HepG2 (cell line): ENCODE results near the gene TACC2. TPM values are rescaled to one million over a fixed set of nuclear protein-coding genes. Genes with fewer than 3 reads are reported as not detected.

Experiments
- ARNTL ChIP-seq: sonication (generic); formaldehyde crosslinking; IDR thresholded peaks from 2 replicates; pipeline ENCODE4 v1.4.0; 2020; ENCODE audit warnings: mild to moderate bottlenecking, missing genetic modification reagents
- ESRRA ChIP-seq: sonication (generic); formaldehyde crosslinking; IDR thresholded peaks from 2 replicates; pipeline ENCODE4 v1.5.1; 2020; ENCODE audit warnings: mild to moderate bottlenecking, low read depth, missing genetic modification reagents
- GATA4 ChIP-seq: sonication (generic); IDR thresholded peaks from 2 replicates; pipeline ENCODE4 v1.6.1; 2016; ENCODE audit warnings: antibody characterized with exemption, low read depth, borderline replicate concordance
- HIVEP1 ChIP-seq: sonication (generic); formaldehyde crosslinking; IDR thresholded peaks from 2 replicates; pipeline ENCODE4 v1.4.0; 2020; ENCODE audit warnings: mild to moderate bottlenecking, missing genetic modification reagents
- HNF4A ChIP-seq: sonication (generic); formaldehyde crosslinking; IDR thresholded peaks from 2 replicates; pipeline ENCODE4 v1.4.0; 2020; ENCODE audit warnings: missing genetic modification reagents
- HNRNPUL1 ChIP-seq: fragments of 200-400 bp; formaldehyde crosslinking; IDR thresholded peaks from 2 replicates; pipeline ENCODE4 v1.6.1; 2017; ENCODE audit warnings: low read depth, mild to moderate bottlenecking, low read length, moderate library complexity
- KDM3A ChIP-seq: IDR thresholded peaks from 2 replicates; pipeline ENCODE4 v1.6.1; 2018; ENCODE audit warnings: low read depth, missing compliant biosample characterization
- LCORL ChIP-seq, 2 experiments: fragments of 450-650 bp in 1 of 2; sonication (generic) in 1 of 2; formaldehyde crosslinking in 1 of 2; IDR thresholded peaks; 2 replicates each; pipeline versions ENCODE4 v1.5.0 to v1.6.1; 2017 to 2020; ENCODE audit warnings: antibody characterized with exemption in 1 of 2, missing genetic modification reagents in 1 of 2
- NFYB ChIP-seq: sonication (generic); formaldehyde crosslinking; IDR thresholded peaks from 2 replicates; pipeline ENCODE4 v1.4.0; 2020; ENCODE audit warnings: missing genetic modification reagents
- SNAI1 ChIP-seq: sonication (generic); formaldehyde crosslinking; IDR thresholded peaks from 2 replicates; pipeline ENCODE4 v1.5.0; 2020; ENCODE audit warnings: mild to moderate bottlenecking, missing genetic modification reagents, borderline replicate concordance
- TEAD2 ChIP-seq: sonication (generic); formaldehyde crosslinking; IDR thresholded peaks from 2 replicates; pipeline ENCODE4 v1.9.0; 2021; ENCODE audit warnings: missing genetic modification reagents
- ZNF124 ChIP-seq: sonication (generic); formaldehyde crosslinking; IDR thresholded peaks from 2 replicates; pipeline ENCODE4 v1.4.0; 2020; ENCODE audit warnings: missing genetic modification reagents
- ZNF337 ChIP-seq: sonication (generic); formaldehyde crosslinking; IDR thresholded peaks from 2 replicates; pipeline ENCODE4 v1.5.1; 2020; ENCODE audit warnings: missing genetic modification reagents, low read depth, mild to moderate bottlenecking, borderline replicate concordance
- ZNF34 ChIP-seq: sonication (generic); formaldehyde crosslinking; IDR thresholded peaks from 2 replicates; pipeline ENCODE4 v1.4.0; 2020; ENCODE audit warnings: mild to moderate bottlenecking, missing genetic modification reagents, borderline replicate concordance
- ZNF501 ChIP-seq: sonication (generic); formaldehyde crosslinking; IDR thresholded peaks from 2 replicates; pipeline ENCODE4 v1.5.1; 2020; ENCODE audit warnings: mild to moderate bottlenecking, moderate library complexity, missing genetic modification reagents
- ZNF510 ChIP-seq: sonication (generic); formaldehyde crosslinking; IDR thresholded peaks from 2 replicates; pipeline ENCODE4 v1.4.0; 2020; ENCODE audit warnings: low read depth, mild to moderate bottlenecking, missing genetic modification reagents
- ZNF720 ChIP-seq: sonication (generic); formaldehyde crosslinking; IDR thresholded peaks from 2 replicates; pipeline ENCODE4 v1.4.0; 2020; ENCODE audit warnings: missing genetic modification reagents
- ZNF790 ChIP-seq: sonication (generic); formaldehyde crosslinking; IDR thresholded peaks from 2 replicates; pipeline ENCODE4 v1.8.0; 2022; ENCODE audit warnings: missing genetic modification reagents, mild to moderate bottlenecking, borderline replicate concordance
- polyA plus RNA-seq, 8 experiments: library from polyadenylated mRNA; depleted of rRNA in 3 of 8; stranded (reverse) in 7 of 8; unstranded in 1 of 8; fragments of >200 nt; fragmentation: Illumina TruSeq in 4 of 8; extraction: Trizol in 4 of 8; gene quantifications; 2 replicates each; pipeline versions ENCODE4 v1.2.1 to v1.2.3, GENCODE V29; 2011 to 2016; ENCODE audit warnings: low read depth in 4 of 8, missing spikeins in 1 of 8, mixed read lengths in 1 of 8; ENCODE audit not compliant: insufficient read depth in 1 of 8
- total RNA-seq, 5 experiments: library from RNA; depleted of rRNA; stranded (reverse); fragments of >200 nt; fragmentation: Illumina TruSeq; extraction: Trizol; gene quantifications; 2 replicates each; pipeline ENCODE4 v1.2.3, GENCODE V29; 2016; ENCODE audit warnings: low read depth in 1 of 5
- TF ChIP-seq, protein P1 (sequence below): sonication (generic); formaldehyde crosslinking; IDR thresholded peaks from 2 replicates; pipeline ENCODE4 v1.4.0; 2020; ENCODE audit warnings: missing genetic modification reagents, low read depth, mild to moderate bottlenecking, borderline replicate concordance
- TF ChIP-seq, protein P2 (sequence below): sonication (generic); formaldehyde crosslinking; IDR thresholded peaks from 2 replicates; pipeline ENCODE4 v1.8.0; 2022; ENCODE audit warnings: mild to moderate bottlenecking, missing genetic modification reagents, borderline replicate concordance
- TF ChIP-seq, protein P3 (sequence below): sonication (generic); formaldehyde crosslinking; IDR thresholded peaks from 2 replicates; pipeline ENCODE4 v1.4.0; 2020; ENCODE audit warnings: mild to moderate bottlenecking, missing genetic modification reagents
- TF ChIP-seq, protein P4 (sequence below), 2 experiments: sonication (generic) in 1 of 2; formaldehyde crosslinking in 1 of 2; IDR thresholded peaks; 2 replicates each; pipeline versions ENCODE4 v1.5.1 to v1.6.1; 2011 to 2020; ENCODE audit warnings: borderline replicate concordance in 1 of 2, low read depth in 1 of 2, low read length in 1 of 2, mild to moderate bottlenecking in 1 of 2, missing genetic modification reagents in 1 of 2, moderate library complexity in 1 of 2

TACC2 gene
- total and polyA plus RNA-seq, 2 of the 13 experiments (the other 11 are each of a cell fraction or from before 2014, with no cell fraction given) = 11.8 to 16.0 TPM

DNA sequence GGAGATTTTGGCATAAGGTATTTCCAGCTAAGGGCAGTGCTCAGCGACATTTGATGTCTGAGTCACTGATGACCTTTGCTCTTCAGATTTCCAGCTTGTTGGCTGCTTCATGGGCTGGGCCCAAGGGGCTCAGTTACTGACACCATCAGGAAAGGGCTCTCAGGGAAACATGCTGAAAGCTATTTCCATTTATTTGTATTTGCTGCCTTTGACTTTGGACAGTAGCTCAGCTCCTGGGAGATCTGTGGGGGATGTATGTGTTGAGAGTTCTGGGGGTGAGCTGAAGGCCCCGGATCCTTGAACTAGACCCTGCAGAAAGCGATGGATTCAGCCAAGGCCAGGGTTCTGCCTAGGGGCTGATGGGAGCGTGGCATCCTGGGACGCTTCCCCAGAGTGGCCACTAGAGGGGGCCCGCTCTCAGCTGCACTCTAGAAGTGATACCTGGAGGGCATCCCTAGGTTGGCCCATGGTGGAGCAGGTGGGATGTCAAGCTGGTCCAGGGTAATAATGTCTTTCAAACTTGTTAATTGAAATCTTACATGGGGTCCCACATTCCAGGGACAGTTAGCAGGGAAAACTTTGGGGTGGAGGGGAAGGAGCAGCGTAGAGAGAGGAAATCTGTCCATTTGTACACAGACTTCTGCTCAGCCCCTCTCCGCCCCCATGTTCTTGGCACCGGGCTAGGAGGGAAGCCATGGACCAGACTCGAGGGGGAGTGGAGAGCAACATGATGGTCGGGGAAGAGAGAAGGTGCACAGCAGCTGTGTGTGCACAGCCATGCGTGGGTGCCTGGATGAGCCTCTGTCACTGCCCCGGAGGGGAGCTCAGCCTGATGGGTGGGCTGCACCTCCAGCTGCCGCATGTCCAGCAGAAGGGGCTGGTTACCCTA lies 279.1 kb downstream of the TACC2 start (continued):
- TF ChIP-seq ZNF510 (no peak), ZNF337 (CRISPR knock-in tag) (0 out of 2 replicates have a peak, but pooled peaks have one; percentile 82), ESRRA (peak; percentile 28; the same call in 1 of the 2 replicates), TEAD2 (CRISPR knock-in tag) (no peak), GATA4 (no peak), ZNF34 (no peak), NFYB (CRISPR knock-in tag) (no peak), ZNF720 (no peak), HNF4A (CRISPR knock-in tag) (peak; percentile 68), ZNF790 (CRISPR knock-in tag) (no peak), HNRNPUL1 (no peak), ARNTL (CRISPR knock-in tag) (no peak), SNAI1 (CRISPR knock-in tag) (no peak), LCORL (IDR thresholded peaks at IDR 0.05) (no peak), LCORL (CRISPR knock-in tag; IDR thresholded peaks at IDR 0.05) (no peak), ZNF124 (CRISPR knock-in tag) (0 out of 2 replicates have a peak, but pooled peaks have one; percentile 38), HIVEP1 (no peak), ZNF501 (CRISPR knock-in tag) (peak; percentile 58; the same call in 1 of the 2 replicates), KDM3A (CRISPR knock-in tag) (0 out of 2 replicates have a peak, but pooled peaks have one; percentile 37)
- TF ChIP-seq, protein P1, sequence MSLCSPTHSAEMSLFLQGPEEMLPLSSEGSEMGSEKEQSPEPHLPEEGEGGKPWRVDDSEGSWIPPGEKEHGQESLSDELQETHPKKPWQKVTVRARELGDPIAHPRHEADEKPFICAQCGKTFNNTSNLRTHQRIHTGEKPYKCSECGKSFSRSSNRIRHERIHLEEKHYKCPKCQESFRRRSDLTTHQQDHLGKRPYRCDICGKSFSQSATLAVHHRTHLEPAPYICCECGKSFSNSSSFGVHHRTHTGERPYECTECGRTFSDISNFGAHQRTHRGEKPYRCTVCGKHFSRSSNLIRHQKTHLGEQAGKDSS (CRISPR knock-in tag) = 0 out of 2 replicates have a peak, but pooled peaks have one; percentile 19
- TF ChIP-seq, protein P2, sequence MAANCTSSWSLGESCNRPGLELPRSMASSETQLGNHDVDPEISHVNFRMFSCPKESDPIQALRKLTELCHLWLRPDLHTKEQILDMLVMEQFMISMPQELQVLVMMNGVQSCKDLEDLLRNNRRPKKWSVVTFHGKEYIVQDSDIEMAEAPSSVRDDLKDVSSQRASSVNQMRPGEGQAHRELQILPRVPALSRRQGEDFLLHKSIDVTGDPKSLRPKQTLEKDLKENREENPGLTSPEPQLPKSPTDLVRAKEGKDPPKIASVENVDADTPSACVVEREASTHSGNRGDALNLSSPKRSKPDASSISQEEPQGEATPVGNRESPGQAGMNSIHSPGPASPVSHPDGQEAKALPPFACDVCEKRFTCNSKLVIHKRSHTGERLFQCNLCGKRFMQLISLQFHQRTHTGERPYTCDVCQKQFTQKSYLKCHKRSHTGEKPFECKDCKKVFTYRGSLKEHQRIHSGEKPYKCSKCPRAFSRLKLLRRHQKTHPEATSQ = no peak
- TF ChIP-seq, protein P3, sequence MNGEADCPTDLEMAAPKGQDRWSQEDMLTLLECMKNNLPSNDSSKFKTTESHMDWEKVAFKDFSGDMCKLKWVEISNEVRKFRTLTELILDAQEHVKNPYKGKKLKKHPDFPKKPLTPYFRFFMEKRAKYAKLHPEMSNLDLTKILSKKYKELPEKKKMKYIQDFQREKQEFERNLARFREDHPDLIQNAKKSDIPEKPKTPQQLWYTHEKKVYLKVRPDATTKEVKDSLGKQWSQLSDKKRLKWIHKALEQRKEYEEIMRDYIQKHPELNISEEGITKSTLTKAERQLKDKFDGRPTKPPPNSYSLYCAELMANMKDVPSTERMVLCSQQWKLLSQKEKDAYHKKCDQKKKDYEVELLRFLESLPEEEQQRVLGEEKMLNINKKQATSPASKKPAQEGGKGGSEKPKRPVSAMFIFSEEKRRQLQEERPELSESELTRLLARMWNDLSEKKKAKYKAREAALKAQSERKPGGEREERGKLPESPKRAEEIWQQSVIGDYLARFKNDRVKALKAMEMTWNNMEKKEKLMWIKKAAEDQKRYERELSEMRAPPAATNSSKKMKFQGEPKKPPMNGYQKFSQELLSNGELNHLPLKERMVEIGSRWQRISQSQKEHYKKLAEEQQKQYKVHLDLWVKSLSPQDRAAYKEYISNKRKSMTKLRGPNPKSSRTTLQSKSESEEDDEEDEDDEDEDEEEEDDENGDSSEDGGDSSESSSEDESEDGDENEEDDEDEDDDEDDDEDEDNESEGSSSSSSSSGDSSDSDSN (CRISPR knock-in tag) = no peak
- TF ChIP-seq, protein P4, sequence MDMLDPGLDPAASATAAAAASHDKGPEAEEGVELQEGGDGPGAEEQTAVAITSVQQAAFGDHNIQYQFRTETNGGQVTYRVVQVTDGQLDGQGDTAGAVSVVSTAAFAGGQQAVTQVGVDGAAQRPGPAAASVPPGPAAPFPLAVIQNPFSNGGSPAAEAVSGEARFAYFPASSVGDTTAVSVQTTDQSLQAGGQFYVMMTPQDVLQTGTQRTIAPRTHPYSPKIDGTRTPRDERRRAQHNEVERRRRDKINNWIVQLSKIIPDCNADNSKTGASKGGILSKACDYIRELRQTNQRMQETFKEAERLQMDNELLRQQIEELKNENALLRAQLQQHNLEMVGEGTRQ (IDR thresholded peaks at IDR 0.05; ENCODE audit: low read depth, low read length) = no peak
- TF ChIP-seq, protein P4 (CRISPR knock-in tag; IDR thresholded peaks at IDR 0.05; ENCODE audit: borderline replicate concordance) = no peak
